OCI-LY1 (cell line): Measurements from ENCODE around the gene KCNMB4.
A peak's percentile ranks its signal among the peaks of the same experiment; 100 is the strongest.

Experiments
- H2AFZ ChIP-seq: fragments of 200-600 bp; sonication (generic), shearing (Covaris generic); 2 replicates; pipeline ENCODE4 v1.6.0; 2014; ENCODE audit warnings: antibody characterized with exemption, mild to moderate bottlenecking, low read length
- H3F3A ChIP-seq: fragments of 200-600 bp; sonication (generic), shearing (Covaris generic); 2 replicates; pipeline ENCODE4 v1.6.0; 2014; ENCODE audit warnings: mild to moderate bottlenecking, antibody characterized with exemption, low read length, moderate library complexity; ENCODE audit not compliant: insufficient read depth
- H3K27ac ChIP-seq: fragments of 200-600 bp; sonication (generic); 2 replicates; pipeline ENCODE4 v1.5.1; 2014; ENCODE audit warnings: low read length, mixed run types, mild to moderate bottlenecking, low read depth; ENCODE audit not compliant: poor library complexity, severe bottlenecking
- H3K27me3 ChIP-seq: fragments of 200-600 bp; sonication (generic); 2 replicates; pipeline ENCODE4 v1.6.0; 2014; ENCODE audit warnings: antibody characterized with exemption, mild to moderate bottlenecking, low read length, moderate library complexity; ENCODE audit not compliant: insufficient read depth
- H3K36me3 ChIP-seq: fragments of 200-600 bp; sonication (generic); 2 replicates; pipeline ENCODE4 v1.6.1; 2014; ENCODE audit warnings: mild to moderate bottlenecking, antibody characterized with exemption, low read length, moderate library complexity, mixed read lengths; ENCODE audit not compliant: insufficient read depth
- H3K4me1 ChIP-seq: fragments of 200-600 bp; sonication (generic); 2 replicates; pipeline ENCODE4 v1.5.1; 2014; ENCODE audit warnings: mild to moderate bottlenecking, low read length, moderate library complexity; ENCODE audit not compliant: insufficient read depth, severe bottlenecking
- H3K4me2 ChIP-seq: fragments of 200-600 bp; sonication (generic), shearing (Covaris generic); 2 replicates; pipeline ENCODE4 v1.6.1; 2014; ENCODE audit warnings: low read length
- H3K4me3 ChIP-seq: fragments of 200-600 bp; sonication (generic); 2 replicates; pipeline ENCODE4 v1.5.1; 2014; ENCODE audit warnings: low read length, low read depth, mild to moderate bottlenecking, mixed read lengths; ENCODE audit not compliant: poor library complexity, severe bottlenecking
- H3K79me2 ChIP-seq: fragments of 200-600 bp; shearing (Covaris generic); 2 replicates; pipeline ENCODE4 v1.6.1; 2016; ENCODE audit warnings: mixed run types, low read length, mixed read lengths; ENCODE audit not compliant: insufficient read depth
- H3K9ac ChIP-seq: fragments of 200-600 bp; sonication (generic), shearing (Covaris generic); 2 replicates; pipeline ENCODE4 v1.6.1; 2014; ENCODE audit warnings: mild to moderate bottlenecking, low read length, mixed read lengths
- H3K9me2 ChIP-seq: fragments of 200-600 bp; sonication (generic), shearing (Covaris generic); 2 replicates; pipeline ENCODE4 v1.6.1; 2014; ENCODE audit warnings: low read depth, mild to moderate bottlenecking, low read length, mixed read lengths
- H3K9me3 ChIP-seq: fragments of 200-600 bp; shearing (Covaris generic); 2 replicates; pipeline ENCODE4 v1.6.1; 2014; ENCODE audit warnings: low read length, mixed read lengths
- H4K20me1 ChIP-seq: fragments of 200-600 bp; sonication (generic), shearing (Covaris generic); 2 replicates; pipeline ENCODE4 v1.6.0; 2016; ENCODE audit warnings: mild to moderate bottlenecking, low read length; ENCODE audit not compliant: insufficient read depth
- CTCF ChIP-seq: fragments of 200-600 bp; sonication (generic), shearing (Covaris generic); IDR thresholded peaks from 2 replicates; pipeline ENCODE4 v1.5.1; 2017; ENCODE audit warnings: mild to moderate bottlenecking, antibody characterized with exemption, low read length, moderate library complexity, mixed read lengths
- EZH2 ChIP-seq: fragments of 200-600 bp; sonication (generic), shearing (Covaris generic); IDR thresholded peaks from 2 replicates; pipeline ENCODE4 v1.8.0; 2017; ENCODE audit warnings: borderline replicate concordance, mixed run types, mild to moderate bottlenecking, antibody characterized with exemption, low read length, moderate library complexity, mixed read lengths

KCNMB4 gene

GRCh38 chr12:70367258-70368141 lies 1.4 kb downstream of the KCNMB4 start:
- peaks cover 4% of the 10 kb centered on the region; the same call in 1 of the 2 replicates for H3F3A ChIP-seq
- H3K4me2 ChIP-seq, result peak overlapping the region; percentile 82
- peak overlapping the region; percentile 78 for H3K9ac ChIP-seq
- peak overlapping the region; percentile 85 for H3K4me3 ChIP-seq
- peak overlapping the region; percentile 68 for H3K27ac ChIP-seq
- no peaks in the 10 kb centered on the region for H4K20me1 ChIP-seq
- H3K27me3 ChIP-seq, result no peaks in the 10 kb centered on the region
- H3K4me1 ChIP-seq, result peaks cover 30% of the 10 kb centered on the region
- peaks cover 45% of the 10 kb centered on the region for H3K79me2 ChIP-seq
- H3K9me3 ChIP-seq, result no peaks in the 10 kb centered on the region
- H3K36me3 ChIP-seq, result peaks cover 16% of the 10 kb centered on the region
- H2AFZ ChIP-seq, result no peak overlapping the region
- TF ChIP-seq EZH2, result no peak
- no peak for TF ChIP-seq CTCF
- no peaks in the 10 kb centered on the region for H3K9me2 ChIP-seq

GRCh38 chr12:70372881-70373280 lies 6.8 kb downstream of the KCNMB4 start:
- Histone ChIP-seq H3K9me2 (no peaks in the 10 kb centered on the region), H4K20me1 (no peaks in the 10 kb centered on the region), H3K79me2 (peaks cover 74% of the 10 kb centered on the region), H3K9ac (no peak overlapping the region), H3K4me3 (no peak overlapping the region), H3K9me3 (no peaks in the 10 kb centered on the region), H3K27me3 (no peaks in the 10 kb centered on the region), H3K4me1 (peaks cover 20% of the 10 kb centered on the region), H2AFZ (no peak overlapping the region), H3K27ac (no peak overlapping the region), H3F3A (no peaks in the 10 kb centered on the region), H3K36me3 (peaks cover 48% of the 10 kb centered on the region), H3K4me2 (no peak overlapping the region)
- TF ChIP-seq CTCF, result no peak

GRCh38 chr12:70379846-70380245 lies 13.8 kb downstream of the KCNMB4 start:
- 0 out of 2 replicates have a peak, but pooled peaks cover 3% of the 10 kb centered on the region for H3F3A ChIP-seq
- no peak overlapping the region for H3K4me2 ChIP-seq
- H3K27ac ChIP-seq, result no peak overlapping the region
- no peaks in the 10 kb centered on the region for H3K27me3 ChIP-seq
- peaks cover 42% of the 10 kb centered on the region for H3K36me3 ChIP-seq
- H3K4me1 ChIP-seq, result no peaks in the 10 kb centered on the region
- H3K4me3 ChIP-seq, result no peak overlapping the region
- no peak for TF ChIP-seq EZH2
- no peak overlapping the region for H3K9ac ChIP-seq
- H3K79me2 ChIP-seq, result peaks cover 21% of the 10 kb centered on the region
- H3K9me3 ChIP-seq, result 0 out of 2 replicates have a peak, but pooled peaks cover 2% of the 10 kb centered on the region
- H3K9me2 ChIP-seq, result no peaks in the 10 kb centered on the region
- H4K20me1 ChIP-seq, result no peaks in the 10 kb centered on the region
- no peak overlapping the region for H2AFZ ChIP-seq
